Adrenal gland (tissue), 5 donors: ENCODE data around the gene TEAD1.

ENCODE experiments used
- CTCF ChIP-seq, 6 experiments: fragments of 450-650 bp in 4 of 6; fragments of 200-600 bp in 2 of 6; sonication (generic) in 1 of 6; IDR thresholded peaks; 1 replicate in 5 of 6; 2 replicates in 1 of 6; pipeline versions ENCODE4 v1.5.1 to v1.8.0; 2016 to 2021; ENCODE audit warnings: antibody characterized with exemption in 6 of 6, mild to moderate bottlenecking in 2 of 6, moderate library complexity in 1 of 6
- POLR2A ChIP-seq, 2 donors: fragments of 450-650 bp; IDR thresholded peaks; one replicate each; pipeline ENCODE4 v1.6.1; 2017; ENCODE audit warnings: antibody characterized with exemption in 2 of 2, mild to moderate bottlenecking in 2 of 2, moderate library complexity in 1 of 2
- donor health status: DM: no; HTN: no; CAD: no.

DNA sequence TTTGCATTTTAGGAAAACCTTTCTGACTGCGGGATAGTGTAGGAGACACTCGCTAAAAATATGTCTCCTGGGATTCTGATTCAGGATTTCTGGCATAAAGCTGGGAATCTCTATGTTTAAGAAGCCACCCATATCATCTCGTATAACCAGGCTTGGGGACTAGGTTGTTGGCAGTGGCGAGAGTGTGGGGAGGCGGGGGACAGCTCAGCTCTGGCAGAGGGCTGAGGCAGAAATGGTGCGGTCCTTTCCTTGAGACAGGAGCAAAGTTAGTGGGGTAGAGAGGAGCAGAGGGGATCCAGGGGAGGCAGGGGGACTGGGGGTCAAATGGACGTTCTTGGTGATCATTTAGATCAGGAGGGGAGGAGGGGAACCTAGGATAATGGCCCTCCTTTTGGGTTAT, 74.3 kb downstream of the TEAD1 start:
- no peak for TF ChIP-seq CTCF (IDR thresholded peaks at IDR 0.05)
- TF ChIP-seq POLR2A (IDR thresholded peaks at IDR 0.05), result no peak
